Mesothelial cell of epicardium (in vitro differentiated cells): ENCODE results near the gene NCAPD2. TPM values are rescaled to one million over a fixed set of nuclear protein-coding genes. Genes with fewer than 3 reads are reported as not detected.

ENCODE experiments used
- DNase-seq, 2 experiments: peaks; one replicate each; pipeline ENCODE4 v3.0.0; 2021; ENCODE audit warnings: low spot score in 2 of 2; ENCODE audit not compliant: unreplicated experiment in 2 of 2
- H3K27ac Mint-ChIP-seq: 2 replicates; pipeline ENCODE4 v1.8.0; 2021; ENCODE audit warnings: mixed read lengths
- H3K27me3 Mint-ChIP-seq: 2 replicates; pipeline ENCODE4 v1.8.0; 2021; ENCODE audit warnings: low read depth, mixed read lengths
- H3K36me3 Mint-ChIP-seq: 2 replicates; pipeline ENCODE4 v1.8.0; 2021; ENCODE audit warnings: mixed read lengths
- H3K4me1 Mint-ChIP-seq: 2 replicates; pipeline ENCODE4 v1.8.0; 2021; ENCODE audit warnings: mixed read lengths
- H3K4me3 Mint-ChIP-seq: 2 replicates; pipeline ENCODE4 v1.8.0; 2021; ENCODE audit warnings: mild to moderate bottlenecking, moderate library complexity, mixed read lengths
- H3K9me3 Mint-ChIP-seq: 2 replicates; pipeline ENCODE4 v1.8.0; 2021; ENCODE audit warnings: mixed read lengths
- CTCF ChIP-seq: fragments of 200-600 bp; sonication (generic); IDR thresholded peaks from one replicate; pipeline ENCODE4 v1.5.0; 2021; ENCODE audit warnings: antibody characterized with exemption; ENCODE audit not compliant: unreplicated experiment
- total RNA-seq: library from RNA; stranded (reverse); gene quantifications from 3 replicates; pipeline ENCODE4 v1.2.1, GENCODE V29; 2021

The NCAPD2 gene
- total RNA-seq, 1 donor from 2014 or later: 56.3 TPM

- H3K27me3 Mint-ChIP-seq: peaks cover 6% of the 10 kb centered on the region
- peaks cover 1% of the 10 kb centered on the region for H3K36me3 Mint-ChIP-seq
- peaks cover 12% of the 10 kb centered on the region for H3K4me1 Mint-ChIP-seq
- DNase-seq: no peak
- TF ChIP-seq CTCF: no peak
- H3K4me3 Mint-ChIP-seq: no peak overlapping the region
- H3K27ac Mint-ChIP-seq: no peak overlapping the region
- H3K9me3 Mint-ChIP-seq: no peaks in the 10 kb centered on the region
Measured at GRCh38 chr12:6468283-6468575, 25.7 kb upstream of the NCAPD2 start.

- Mint-ChIP-seq H3K4me1 (peaks cover 12% of the 10 kb centered on the region), H3K36me3 (peaks cover 1% of the 10 kb centered on the region), H3K27me3 (peaks cover 6% of the 10 kb centered on the region), H3K4me3 (peak overlapping the region; percentile 80), H3K27ac (no peak overlapping the region), H3K9me3 (no peaks in the 10 kb centered on the region)
- TF ChIP-seq CTCF: no peak
- no peak for DNase-seq
Measured at GRCh38 chr12:6469092-6469491, 24.8 kb upstream of the NCAPD2 start.

- Mint-ChIP-seq H3K36me3 (peaks cover 1% of the 10 kb centered on the region), H3K4me3 (peak overlapping the region; percentile 80), H3K27ac (no peak overlapping the region), H3K27me3 (peaks cover 6% of the 10 kb centered on the region), H3K4me1 (peaks cover 12% of the 10 kb centered on the region), H3K9me3 (no peaks in the 10 kb centered on the region)
- no peak for TF ChIP-seq CTCF
- DNase-seq: no peak
Measured at GRCh38 chr12:6469609-6470374, 24.1 kb upstream of the NCAPD2 start.

- Mint-ChIP-seq H3K27ac (peak within 1 kb of the TSS; percentile 89), H3K27me3 (peaks cover 6% of the 10 kb centered on the region), H3K9me3 (no peaks in the 10 kb centered on the region), H3K36me3 (peaks cover under 1% of the 10 kb centered on the region), H3K4me1 (peaks cover 12% of the 10 kb centered on the region), H3K4me3 (peak within 1 kb of the TSS; percentile 80)
- DNase-seq: peak; percentile 89 to 96
- TF ChIP-seq CTCF: no peak
Measured at GRCh38 chr12:6470375-6471163, 23.3 kb upstream of the NCAPD2 start, which contains the start of gene VAMP1. Gene VAMP1, minus strand, starts transcription at chr12:6470677. Its CDS starts 146 bp downstream, at chr12:6470531.

GRCh38 chr12:6471989-6472360 is 21.9 kb upstream of the NCAPD2 start:
- TF ChIP-seq CTCF: no peak
- no peak overlapping the region for H3K27ac Mint-ChIP-seq
- H3K36me3 Mint-ChIP-seq: no peaks in the 10 kb centered on the region
- H3K4me3 Mint-ChIP-seq: peak overlapping the region; percentile 80
- H3K9me3 Mint-ChIP-seq: peaks cover 4% of the 10 kb centered on the region
- H3K27me3 Mint-ChIP-seq: peaks cover 6% of the 10 kb centered on the region
- DNase-seq: no peak
- H3K4me1 Mint-ChIP-seq: peaks cover 12% of the 10 kb centered on the region
